GM19468 (cell line): ENCODE results near the gene RAPGEF6.

Experiments used
- ATAC-seq: cut with Tn5 transposase; IDR thresholded peaks from one replicate; pipeline ENCODE4 v1.9.1; 2021; ENCODE audit warnings: mild to moderate bottlenecking, moderate library complexity, moderate number of reproducible peaks; ENCODE audit not compliant: unreplicated experiment; ENCODE audit errors: extremely low read depth

The RAPGEF6 gene

DNA sequence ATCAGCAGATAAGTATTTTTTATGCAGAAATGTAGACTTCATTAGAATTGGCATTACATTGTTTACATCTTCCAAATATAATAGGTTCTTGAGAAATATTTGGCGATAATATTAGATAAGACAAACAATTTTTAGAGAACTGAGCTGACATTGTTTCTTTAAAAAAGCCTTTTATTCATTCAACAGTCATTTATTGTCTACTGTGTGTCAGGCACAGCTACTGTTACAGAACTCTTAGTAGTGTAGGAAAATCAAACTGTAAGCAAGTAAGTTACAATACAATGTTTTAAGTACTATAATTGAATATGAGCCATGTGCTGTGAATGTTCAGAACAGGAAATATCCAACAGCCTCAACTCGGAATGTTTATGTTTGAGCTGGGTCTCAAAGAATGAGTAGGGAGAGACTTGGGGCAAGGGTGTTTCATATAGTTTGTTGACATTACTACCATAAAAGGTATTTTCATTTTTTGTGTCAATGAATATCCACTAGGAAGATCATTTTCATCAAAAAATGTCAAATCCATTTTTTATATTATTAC lies 257.2 kb downstream of the RAPGEF6 start:
- ATAC-seq = no peak

- no peak for ATAC-seq
Observed at GRCh38 chr5:131377346-131377745, 257.7 kb downstream of the RAPGEF6 start.

- ATAC-seq = no peak
Observed at GRCh38 chr5:131375351-131375750, 259.7 kb downstream of the RAPGEF6 start.
